ENCODE data around the gene WRNIP1. TPM values are rescaled to one million over a fixed set of nuclear protein-coding genes. Genes with fewer than 3 reads are reported as not detected.

Gene WRNIP1
- total RNA-seq, 1 experiment from 2014 or later, result 38.1 TPM

- no peaks in the 10 kb centered on the region for H3K27me3 Mint-ChIP-seq (ENCODE audit: low read depth)
- no peaks in the 10 kb centered on the region for H3K27me3 ChIP-seq (ENCODE audit: insufficient read depth, low read length)
- H4K20me1 ChIP-seq (ENCODE audit: control insufficient read depth, insufficient read depth, insufficient read length), result no peaks in the 10 kb centered on the region
- no peak overlapping the region for H3K9ac ChIP-seq (ENCODE audit: extremely low read depth, insufficient read length, low read length)
- no peaks in the 10 kb centered on the region for H3K23me2 ChIP-seq (ENCODE audit: insufficient read length, low read depth, low read length, poor library complexity, severe bottlenecking)
- H3K79me1 ChIP-seq (ENCODE audit: insufficient read depth, low read depth, low read length, poor library complexity, severe bottlenecking), result no peaks in the 10 kb centered on the region
- no peak overlapping the region for H3K4ac ChIP-seq (ENCODE audit: low read depth, low read length)
- H3K79me2 ChIP-seq (ENCODE audit: insufficient read depth, low read length), result no peaks in the 10 kb centered on the region
- no peak overlapping the region for H3K4me2 ChIP-seq (ENCODE audit: insufficient read depth, insufficient read length, low read length)
- H3K27ac ChIP-seq (ENCODE audit: insufficient read length, low read depth, low read length), result no peak overlapping the region
- no peak overlapping the region for H2BK15ac ChIP-seq (ENCODE audit: low read depth, low read length)
- no peak overlapping the region for H3K18ac ChIP-seq (ENCODE audit: insufficient read length, low read depth, low read length)
- no peak overlapping the region for H2AFZ ChIP-seq (ENCODE audit: low read length)
- H2BK120ac ChIP-seq (ENCODE audit: low read depth, low read length, poor library complexity, severe bottlenecking), result no peak overlapping the region
- H3K9me3 Mint-ChIP-seq, result peaks cover 14 to 15% of the 10 kb centered on the region in 2 experiments
- H3T11ph ChIP-seq (ENCODE audit: low read length), result no peak overlapping the region
- H2AK5ac ChIP-seq (ENCODE audit: insufficient read length, low read length), result no peak overlapping the region
- no peak overlapping the region for H3K27ac Mint-ChIP-seq
- no peak overlapping the region for H2BK5ac ChIP-seq (ENCODE audit: insufficient read length, low read length)
- no peak overlapping the region for H3K4me3 Mint-ChIP-seq
- no peak overlapping the region for H4K8ac ChIP-seq (replicated peaks; ENCODE audit: insufficient read length, low read depth, low read length)
- no peak overlapping the region for H3K14ac ChIP-seq (ENCODE audit: insufficient read depth, low read length)
- no peak overlapping the region for H4K91ac ChIP-seq (ENCODE audit: insufficient read length, low read depth, low read length)
- no peaks in the 10 kb centered on the region for H3K9me3 ChIP-seq (ENCODE audit: control insufficient read depth, low read depth, low read length)
- H2BK20ac ChIP-seq (ENCODE audit: low read depth, low read length, poor library complexity, severe bottlenecking), result no peak overlapping the region
- H3K36me3 Mint-ChIP-seq (ENCODE audit: insufficient read depth in 1 of 3, low read depth in 3 of 3), result peaks cover 0 to 9% (median 1%) of the 10 kb centered on the region in 3 experiments; a peak in 4 of 7 replicates
- DNase-seq, result no peak
- H3K4me1 Mint-ChIP-seq, result no peaks in the 10 kb centered on the region
- no peak overlapping the region for H4K5ac ChIP-seq (ENCODE audit: insufficient read length, low read depth, low read length)
- no peak overlapping the region for H3K23ac ChIP-seq (ENCODE audit: insufficient read length, low read depth, low read length)
- TF ChIP-seq, protein P1, sequence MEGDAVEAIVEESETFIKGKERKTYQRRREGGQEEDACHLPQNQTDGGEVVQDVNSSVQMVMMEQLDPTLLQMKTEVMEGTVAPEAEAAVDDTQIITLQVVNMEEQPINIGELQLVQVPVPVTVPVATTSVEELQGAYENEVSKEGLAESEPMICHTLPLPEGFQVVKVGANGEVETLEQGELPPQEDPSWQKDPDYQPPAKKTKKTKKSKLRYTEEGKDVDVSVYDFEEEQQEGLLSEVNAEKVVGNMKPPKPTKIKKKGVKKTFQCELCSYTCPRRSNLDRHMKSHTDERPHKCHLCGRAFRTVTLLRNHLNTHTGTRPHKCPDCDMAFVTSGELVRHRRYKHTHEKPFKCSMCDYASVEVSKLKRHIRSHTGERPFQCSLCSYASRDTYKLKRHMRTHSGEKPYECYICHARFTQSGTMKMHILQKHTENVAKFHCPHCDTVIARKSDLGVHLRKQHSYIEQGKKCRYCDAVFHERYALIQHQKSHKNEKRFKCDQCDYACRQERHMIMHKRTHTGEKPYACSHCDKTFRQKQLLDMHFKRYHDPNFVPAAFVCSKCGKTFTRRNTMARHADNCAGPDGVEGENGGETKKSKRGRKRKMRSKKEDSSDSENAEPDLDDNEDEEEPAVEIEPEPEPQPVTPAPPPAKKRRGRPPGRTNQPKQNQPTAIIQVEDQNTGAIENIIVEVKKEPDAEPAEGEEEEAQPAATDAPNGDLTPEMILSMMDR (conservative IDR thresholded peaks at IDR 0.05), result no peak
- no peaks in the 10 kb centered on the region for H3K4me1 ChIP-seq (ENCODE audit: insufficient read depth, low read length)
- H2BK12ac ChIP-seq (ENCODE audit: insufficient read length, low read depth, low read length), result no peak overlapping the region
- H3K56ac ChIP-seq (ENCODE audit: insufficient read length, low read depth, low read length), result no peak overlapping the region
Observed at GRCh38 chr6:2816158-2816557, 51.0 kb downstream of the WRNIP1 start.
